ENCODE data around the gene RABGAP1L. TPM values are rescaled to one million over a fixed set of nuclear protein-coding genes. Genes with fewer than 3 reads are reported as not detected.
"Not testable (repeated sequence)": the region's sequence is repeated elsewhere in the genome, so short reads cannot be mapped to it uniquely, and the experiment has no call there.

RABGAP1L gene
- total RNA-seq, 4 donors from 2014 or later = 70.5 to 100 (median 92.6) TPM

DNA sequence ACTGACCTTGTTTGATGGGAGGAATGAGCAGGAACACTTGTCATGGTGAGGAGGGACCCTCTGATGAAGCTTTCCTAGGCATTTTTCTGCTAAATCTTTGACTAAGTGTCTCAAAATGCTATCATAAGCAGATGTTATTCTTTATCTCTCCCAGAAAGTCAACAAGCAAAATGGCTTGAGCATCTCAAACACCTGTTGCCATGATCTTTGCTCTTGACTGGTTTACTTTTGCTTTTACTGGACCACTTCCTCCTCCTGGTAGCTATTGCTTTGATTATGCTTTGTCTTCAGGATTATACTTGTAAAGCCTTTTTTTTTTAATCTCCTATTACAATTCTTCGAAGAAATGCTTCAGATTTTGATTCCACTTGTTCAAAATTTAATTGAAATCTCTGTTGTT is 445.9 kb downstream of the RABGAP1L start:
- Histone ChIP-seq H3K27me3 (no peaks in the 10 kb centered on the region), H3K4me3 (replicated peaks in 1 of 3) (no peak overlapping the region), H3K4me1 (no peaks in the 10 kb centered on the region), H3K27ac (no peak overlapping the region), H3K36me3 (no peaks in the 10 kb centered on the region), H3K9me3 (no peaks in the 10 kb centered on the region)
- TF ChIP-seq, protein P1, sequence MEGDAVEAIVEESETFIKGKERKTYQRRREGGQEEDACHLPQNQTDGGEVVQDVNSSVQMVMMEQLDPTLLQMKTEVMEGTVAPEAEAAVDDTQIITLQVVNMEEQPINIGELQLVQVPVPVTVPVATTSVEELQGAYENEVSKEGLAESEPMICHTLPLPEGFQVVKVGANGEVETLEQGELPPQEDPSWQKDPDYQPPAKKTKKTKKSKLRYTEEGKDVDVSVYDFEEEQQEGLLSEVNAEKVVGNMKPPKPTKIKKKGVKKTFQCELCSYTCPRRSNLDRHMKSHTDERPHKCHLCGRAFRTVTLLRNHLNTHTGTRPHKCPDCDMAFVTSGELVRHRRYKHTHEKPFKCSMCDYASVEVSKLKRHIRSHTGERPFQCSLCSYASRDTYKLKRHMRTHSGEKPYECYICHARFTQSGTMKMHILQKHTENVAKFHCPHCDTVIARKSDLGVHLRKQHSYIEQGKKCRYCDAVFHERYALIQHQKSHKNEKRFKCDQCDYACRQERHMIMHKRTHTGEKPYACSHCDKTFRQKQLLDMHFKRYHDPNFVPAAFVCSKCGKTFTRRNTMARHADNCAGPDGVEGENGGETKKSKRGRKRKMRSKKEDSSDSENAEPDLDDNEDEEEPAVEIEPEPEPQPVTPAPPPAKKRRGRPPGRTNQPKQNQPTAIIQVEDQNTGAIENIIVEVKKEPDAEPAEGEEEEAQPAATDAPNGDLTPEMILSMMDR (IDR thresholded peaks at IDR 0.05) = no peak
- TF ChIP-seq POLR2A (IDR thresholded peaks at IDR 0.05) = no peak
- intact Hi-C loops (cut with DNase I) = no loop called here
- 91 to 95% methylated on average over 1 of the region's 1 CpG for WGBS, 2 donors
- DNase-seq = no peak

DNA sequence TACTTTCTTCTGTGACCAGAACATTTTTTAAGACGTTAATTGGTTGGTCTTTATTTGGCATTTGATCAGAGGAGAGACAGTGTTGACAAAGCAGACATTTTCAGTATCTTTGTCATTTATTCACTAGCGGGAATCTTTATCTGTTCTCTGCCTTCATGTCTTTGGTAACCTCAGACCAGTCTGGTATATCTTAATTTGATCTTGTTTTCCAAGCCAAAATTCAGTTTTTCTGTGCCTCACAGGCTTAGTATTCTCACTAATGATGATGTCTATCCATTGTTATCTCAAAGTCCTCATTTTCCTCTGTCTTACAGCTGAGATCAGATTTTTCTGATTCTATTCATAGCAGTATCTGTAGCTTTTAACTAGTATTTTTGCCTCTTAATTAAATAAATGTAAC is 447.2 kb downstream of the RABGAP1L start:
- 95% methylated on average over 2 of the region's 2 CpGs for WGBS, 2 donors
- H3K36me3 ChIP-seq = no peaks in the 10 kb centered on the region
- H3K27ac ChIP-seq = no peak overlapping the region
- TF ChIP-seq, protein P1 (IDR thresholded peaks at IDR 0.05) = no peak
- TF ChIP-seq POLR2A (IDR thresholded peaks at IDR 0.05) = no peak
- intact Hi-C loops (cut with DNase I) = no loop called here
- no peak overlapping the region for H3K4me3 ChIP-seq (replicated peaks in 1 of 3)
- DNase-seq = no peak
- H3K4me1 ChIP-seq = no peaks in the 10 kb centered on the region
- H3K27me3 ChIP-seq = no peaks in the 10 kb centered on the region
- H3K9me3 ChIP-seq = no peaks in the 10 kb centered on the region

DNA sequence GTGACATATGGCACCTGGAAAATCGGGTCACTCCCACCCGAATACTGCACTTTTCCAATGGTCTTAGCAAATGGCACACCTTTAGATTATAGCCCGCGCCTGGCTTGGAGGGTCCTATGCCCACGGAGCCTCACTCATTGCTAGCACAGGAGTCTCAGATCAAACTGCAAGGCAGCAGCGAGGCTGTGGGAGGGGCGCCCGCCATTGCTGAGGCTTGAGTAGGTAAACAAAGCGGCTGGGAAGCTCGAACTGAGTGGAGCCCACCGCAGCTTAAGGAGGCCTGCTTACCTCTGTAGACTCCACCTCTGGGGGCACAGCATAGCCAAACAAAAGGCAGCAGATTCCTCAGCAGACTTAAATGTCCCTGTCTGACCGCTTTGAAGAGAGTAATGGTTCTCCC is 458.6 kb downstream of the RABGAP1L start:
- H3K36me3 ChIP-seq; DNase-seq; H3K27me3 ChIP-seq; H3K27ac ChIP-seq; H3K9me3 ChIP-seq; H3K4me1 ChIP-seq; intact Hi-C loops (cut with DNase I); H3K4me3 ChIP-seq (replicated peaks in 1 of 3): not testable (repeated sequence)
- WGBS, 2 donors = 98 to 100% methylated on average over 2 to 12 of the region's 12 CpGs

DNA sequence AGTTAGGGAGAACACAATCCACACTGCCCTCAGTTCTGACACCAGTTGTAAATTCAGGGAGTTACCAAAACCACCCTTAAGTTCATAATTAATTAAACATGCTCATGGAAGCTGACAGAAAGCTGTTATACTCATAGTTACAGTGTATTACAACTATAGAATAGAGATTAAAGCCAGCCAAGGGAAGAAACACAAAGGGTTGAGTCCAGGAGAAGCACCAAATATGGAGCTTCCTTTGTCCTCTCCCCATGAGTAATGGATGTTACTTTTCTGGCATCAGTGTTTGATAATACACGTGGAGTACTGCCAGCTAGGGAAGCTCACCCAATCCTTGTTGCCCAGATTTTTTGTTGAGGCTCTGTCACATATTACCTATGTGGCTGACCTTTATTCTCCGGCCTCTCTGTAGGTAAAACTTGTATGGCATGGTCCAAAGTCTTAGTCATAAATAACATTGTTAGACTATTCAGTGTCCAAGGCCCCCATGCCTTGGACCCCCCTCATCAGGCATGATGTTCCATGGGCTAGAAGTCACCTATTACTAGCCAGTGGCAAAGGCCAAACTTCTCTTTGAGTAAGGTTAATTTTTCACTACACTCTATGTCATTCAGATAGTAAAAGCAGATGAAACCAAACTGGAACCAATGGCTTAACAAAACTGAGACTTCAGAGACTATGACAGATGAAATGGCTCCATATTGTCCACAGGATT is 464.2 kb downstream of the RABGAP1L start:
- Histone ChIP-seq H3K27ac (no peak overlapping the region), H3K4me3 (replicated peaks in 1 of 3) (no peak overlapping the region), H3K27me3 (no peaks in the 10 kb centered on the region), H3K36me3 (no peaks in the 10 kb centered on the region), H3K4me1 (no peaks in the 10 kb centered on the region), H3K9me3 (no peaks in the 10 kb centered on the region)
- intact Hi-C loops (cut with DNase I) = no loop called here
- TF ChIP-seq, protein P1 (IDR thresholded peaks at IDR 0.05) = no peak
- TF ChIP-seq POLR2A (IDR thresholded peaks at IDR 0.05) = no peak
- 81 to 89% methylated on average over 2 of the region's 2 CpGs for WGBS, 2 donors
- DNase-seq = no peak

DNA sequence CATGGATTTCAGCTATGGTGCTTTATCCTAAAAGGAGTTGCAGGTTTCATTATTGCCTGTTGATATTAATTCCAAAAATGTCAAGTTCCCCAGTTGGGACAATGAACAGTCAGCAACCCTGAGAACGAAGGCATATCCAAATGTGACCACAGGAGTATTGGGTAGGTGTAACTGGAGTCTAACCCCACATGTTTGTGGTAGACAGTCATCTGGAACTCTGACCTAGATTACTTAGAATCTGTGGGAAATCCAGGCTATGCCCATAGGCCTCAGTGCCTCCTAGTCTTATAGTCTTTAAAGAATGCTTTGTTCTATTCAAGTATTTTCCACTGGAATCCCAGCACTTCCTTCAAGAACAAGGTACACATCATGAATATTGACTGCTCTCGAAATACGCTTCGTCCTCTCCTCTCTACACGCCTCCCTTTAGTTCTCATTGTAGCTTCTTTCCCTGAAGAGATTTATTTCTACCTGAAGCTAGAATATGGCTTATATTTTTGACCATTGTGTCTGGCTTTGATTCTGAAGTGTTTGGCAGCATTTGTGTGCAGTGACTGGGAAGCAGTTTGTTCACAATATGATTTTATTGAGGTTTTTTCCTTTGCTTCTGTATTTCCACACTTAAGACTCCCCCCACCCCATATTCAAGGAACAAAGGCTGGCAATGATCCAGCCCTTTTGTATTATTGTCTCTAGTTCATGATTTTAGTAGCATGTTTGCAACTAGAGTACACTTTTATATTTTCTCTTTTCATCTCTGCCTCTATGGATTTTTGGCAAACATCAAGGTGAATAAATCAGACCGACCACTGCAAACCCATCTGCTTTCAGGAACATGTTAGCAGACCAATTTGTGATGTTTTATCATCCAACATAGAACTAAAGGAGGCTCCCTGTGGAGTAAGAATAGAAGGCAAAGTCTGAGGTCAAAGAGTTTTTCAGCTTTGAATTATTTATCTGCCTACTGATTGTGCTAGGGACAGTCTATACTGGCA is 467.0 kb downstream of the RABGAP1L start:
- Histone ChIP-seq H3K27me3 (no peaks in the 10 kb centered on the region), H3K4me3 (replicated peaks in 1 of 3) (no peak overlapping the region), H3K27ac (no peak overlapping the region), H3K36me3 (no peaks in the 10 kb centered on the region), H3K9me3 (no peaks in the 10 kb centered on the region), H3K4me1 (no peaks in the 10 kb centered on the region)
- intact Hi-C loops (cut with DNase I) = no loop called here
- no peak for DNase-seq
- WGBS, 2 donors = 91 to 92% methylated on average over 6 of the region's 6 CpGs
- TF ChIP-seq POLR2A (IDR thresholded peaks at IDR 0.05) = no peak
- TF ChIP-seq, protein P1 (IDR thresholded peaks at IDR 0.05) = no peak

Measured in thyroid gland (tissue), 4 donors.